ENCODE data around the gene B3GAT3. TPM values are rescaled to one million over a fixed set of nuclear protein-coding genes. Genes with fewer than 3 reads are reported as not detected.
A peak's percentile ranks its signal among the peaks of the same experiment; 100 is the strongest.

Gene B3GAT3
- polyA plus RNA-seq, 3 donors, result 18.5 to 44.9 (median 19.0) TPM

GRCh38 chr11:62649486-62649885 is 27.7 kb upstream of the B3GAT3 start:
- Histone ChIP-seq H3K9me3 (replicated peaks in 1 of 2; ENCODE audit: control insufficient read depth in 1 of 2, insufficient read depth in 1 of 2, low read length in 2 of 2) (no peaks in the 10 kb centered on the region), H3K4me3 (replicated peaks in 1 of 3; ENCODE audit: low read depth in 2 of 3, low read length in 3 of 3) (no peak overlapping the region), H4K20me1 (ENCODE audit: insufficient read depth, low read length) (no peaks in the 10 kb centered on the region), H3K4me2 (replicated peaks; ENCODE audit: extremely low read depth, low read length, poor library complexity, severe bottlenecking) (no peak overlapping the region), H2AFZ (ENCODE audit: insufficient read depth, low read depth, low read length, poor library complexity, severe bottlenecking) (no peak overlapping the region), H3K27ac (ENCODE audit: low read depth in 1 of 2, low read length in 2 of 2) (no peak overlapping the region), H3K9ac (ENCODE audit: insufficient read depth, low read length, poor library complexity, severe bottlenecking) (no peak overlapping the region), H3K4me1 (ENCODE audit: control insufficient read depth in 1 of 2, insufficient read depth in 2 of 2, low read length in 2 of 2) (peaks cover 27 to 39% of the 10 kb centered on the region in 2 donors), H3K79me2 (ENCODE audit: insufficient read depth, low read length) (peaks cover 59% of the 10 kb centered on the region), H3K36me3 (replicated peaks in 1 of 2; ENCODE audit: control insufficient read depth in 1 of 2, insufficient read depth in 2 of 2, low read length in 2 of 2) (peaks cover 21 to 26% of the 10 kb centered on the region in 2 donors), H3K27me3 (ENCODE audit: control insufficient read depth in 2 of 2, insufficient read depth in 2 of 2, low read length in 2 of 2) (no peaks in the 10 kb centered on the region)
- Mint-ChIP-seq H3K27ac (peak overlapping the region in 2 of 7 donors; percentile 32 to 66), H3K9me3 (no peaks in the 10 kb centered on the region), H3K4me3 (no peak overlapping the region), H3K27me3 (ENCODE audit: low read depth in 3 of 3) (peaks cover 0 to 3% (median 2%) of the 10 kb centered on the region in 3 donors), H3K36me3 (peaks cover 14 to 29% of the 10 kb centered on the region in 2 donors), H3K4me1 (peaks cover 36% of the 10 kb centered on the region)
- TF ChIP-seq, protein P1, sequence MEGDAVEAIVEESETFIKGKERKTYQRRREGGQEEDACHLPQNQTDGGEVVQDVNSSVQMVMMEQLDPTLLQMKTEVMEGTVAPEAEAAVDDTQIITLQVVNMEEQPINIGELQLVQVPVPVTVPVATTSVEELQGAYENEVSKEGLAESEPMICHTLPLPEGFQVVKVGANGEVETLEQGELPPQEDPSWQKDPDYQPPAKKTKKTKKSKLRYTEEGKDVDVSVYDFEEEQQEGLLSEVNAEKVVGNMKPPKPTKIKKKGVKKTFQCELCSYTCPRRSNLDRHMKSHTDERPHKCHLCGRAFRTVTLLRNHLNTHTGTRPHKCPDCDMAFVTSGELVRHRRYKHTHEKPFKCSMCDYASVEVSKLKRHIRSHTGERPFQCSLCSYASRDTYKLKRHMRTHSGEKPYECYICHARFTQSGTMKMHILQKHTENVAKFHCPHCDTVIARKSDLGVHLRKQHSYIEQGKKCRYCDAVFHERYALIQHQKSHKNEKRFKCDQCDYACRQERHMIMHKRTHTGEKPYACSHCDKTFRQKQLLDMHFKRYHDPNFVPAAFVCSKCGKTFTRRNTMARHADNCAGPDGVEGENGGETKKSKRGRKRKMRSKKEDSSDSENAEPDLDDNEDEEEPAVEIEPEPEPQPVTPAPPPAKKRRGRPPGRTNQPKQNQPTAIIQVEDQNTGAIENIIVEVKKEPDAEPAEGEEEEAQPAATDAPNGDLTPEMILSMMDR (IDR thresholded peaks at IDR 0.05), result no peak
- intact Hi-C loops (cut with micrococcal nuclease), result loop anchor here in 1 of 2 donors (5.0 kb wide), 1 partner anchor 47 kb away; the partner anchor contains the start of gene MTA2
- DNase-seq, result no peak
- 96% methylated on average over 8 of the region's 11 CpGs for WGBS (ENCODE audit: insufficient coverage)

- Histone ChIP-seq H3K4me1 (ENCODE audit: control insufficient read depth in 1 of 2, insufficient read depth in 2 of 2, low read length in 2 of 2) (peaks cover 27 to 39% of the 10 kb centered on the region in 2 donors), H3K27me3 (ENCODE audit: control insufficient read depth in 2 of 2, insufficient read depth in 2 of 2, low read length in 2 of 2) (no peaks in the 10 kb centered on the region), H3K9ac (ENCODE audit: insufficient read depth, low read length, poor library complexity, severe bottlenecking) (no peak overlapping the region), H3K36me3 (replicated peaks in 1 of 2; ENCODE audit: control insufficient read depth in 1 of 2, insufficient read depth in 2 of 2, low read length in 2 of 2) (peaks cover 21 to 31% of the 10 kb centered on the region in 2 donors), H3K4me2 (replicated peaks; ENCODE audit: extremely low read depth, low read length, poor library complexity, severe bottlenecking) (no peak overlapping the region), H2AFZ (ENCODE audit: insufficient read depth, low read depth, low read length, poor library complexity, severe bottlenecking) (no peak overlapping the region), H4K20me1 (ENCODE audit: insufficient read depth, low read length) (no peaks in the 10 kb centered on the region), H3K4me3 (replicated peaks in 1 of 3; ENCODE audit: low read depth in 2 of 3, low read length in 3 of 3) (no peak overlapping the region), H3K9me3 (replicated peaks in 1 of 2; ENCODE audit: control insufficient read depth in 1 of 2, insufficient read depth in 1 of 2, low read length in 2 of 2) (no peaks in the 10 kb centered on the region), H3K79me2 (ENCODE audit: insufficient read depth, low read length) (peaks cover 64% of the 10 kb centered on the region), H3K27ac (ENCODE audit: low read depth in 1 of 2, low read length in 2 of 2) (no peak overlapping the region)
- intact Hi-C loops (cut with micrococcal nuclease), result loop anchor here in 1 of 2 donors (5.0 kb wide), 1 partner anchor 47 kb away; the partner anchor contains the start of gene MTA2
- WGBS (ENCODE audit: insufficient coverage), result 97% methylated on average over 6 of the region's 11 CpGs
- peaks cover 14 to 34% of the 10 kb centered on the region in 2 donors for H3K36me3 Mint-ChIP-seq
- H3K4me1 Mint-ChIP-seq, result peaks cover 30% of the 10 kb centered on the region
- no peak for DNase-seq
- H3K27ac Mint-ChIP-seq, result no peak overlapping the region
- TF ChIP-seq, protein P1 (IDR thresholded peaks at IDR 0.05), result no peak
- no peak overlapping the region for H3K4me3 Mint-ChIP-seq
- H3K27me3 Mint-ChIP-seq (ENCODE audit: low read depth in 3 of 3), result peaks cover 0 to 4% (median 3%) of the 10 kb centered on the region in 3 donors
- no peaks in the 10 kb centered on the region for H3K9me3 Mint-ChIP-seq
Measured at GRCh38 chr11:62648967-62649364, 27.2 kb upstream of the B3GAT3 start.

All from CD14-positive monocyte (primary cell).